Glomerular visceral epithelial cell (primary cell): Measurements from ENCODE around the gene GMCL1.
A peak's percentile ranks its signal among the peaks of the same experiment; 100 is the strongest.

Experiments
- DNase-seq: peaks from one replicate; pipeline ENCODE4 v3.0.0-alpha.2; 2016; ENCODE audit errors: extremely low spot score

Gene GMCL1

DNA sequence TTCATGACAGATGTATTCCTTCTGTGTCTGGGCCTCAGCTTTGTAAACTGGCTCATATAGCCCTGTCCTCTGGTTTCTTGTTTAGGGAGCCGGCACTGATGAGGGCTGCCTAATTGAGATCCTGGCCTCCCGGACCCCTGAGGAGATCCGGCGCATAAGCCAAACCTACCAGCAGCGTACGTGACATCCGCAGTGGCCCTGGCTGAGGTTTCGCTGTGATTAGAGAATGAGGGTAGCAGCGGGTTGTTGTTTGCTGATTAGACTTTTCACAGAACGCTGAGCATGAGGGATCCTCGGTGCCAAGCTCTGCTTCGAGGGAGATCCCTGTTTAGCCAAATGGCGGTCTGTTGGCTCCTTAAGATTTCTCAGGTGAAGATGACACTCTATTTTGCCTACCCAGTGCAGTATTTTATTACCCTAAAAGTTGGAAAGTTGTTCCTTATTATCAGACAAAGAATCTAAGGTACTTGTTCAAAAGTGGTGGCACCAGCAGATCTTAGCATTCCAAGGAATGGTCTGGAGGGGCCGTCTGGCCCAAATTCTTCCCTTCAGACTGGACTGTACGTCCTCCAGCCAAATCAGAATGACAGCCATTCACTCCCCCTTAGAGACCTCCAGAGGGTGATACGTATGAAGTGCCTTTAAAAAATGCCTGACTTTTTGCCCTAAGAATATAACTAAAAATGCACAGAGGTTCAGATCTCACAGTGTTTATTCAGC is 21.5 kb upstream of the GMCL1 start:
- DNase-seq, result no peak

DNA sequence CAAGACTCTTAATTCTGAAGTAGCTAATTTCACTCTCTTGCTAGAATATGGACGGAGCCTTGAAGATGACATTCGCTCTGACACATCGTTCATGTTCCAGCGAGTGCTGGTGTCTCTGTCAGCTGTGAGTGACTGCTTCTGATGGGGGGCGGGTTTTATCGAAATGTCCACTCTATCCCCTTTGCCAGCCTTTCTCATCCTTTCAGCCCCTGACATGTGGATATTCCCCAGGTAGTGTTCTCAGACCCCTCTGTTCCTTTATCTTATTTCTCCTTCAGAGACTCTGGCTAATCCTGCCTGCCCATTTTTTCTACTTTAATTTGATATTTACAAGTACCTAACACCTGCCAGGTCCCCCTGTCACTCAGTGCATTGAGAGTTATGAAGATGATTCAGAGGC is 18.9 kb upstream of the GMCL1 start:
- DNase-seq, result no peak

DNA sequence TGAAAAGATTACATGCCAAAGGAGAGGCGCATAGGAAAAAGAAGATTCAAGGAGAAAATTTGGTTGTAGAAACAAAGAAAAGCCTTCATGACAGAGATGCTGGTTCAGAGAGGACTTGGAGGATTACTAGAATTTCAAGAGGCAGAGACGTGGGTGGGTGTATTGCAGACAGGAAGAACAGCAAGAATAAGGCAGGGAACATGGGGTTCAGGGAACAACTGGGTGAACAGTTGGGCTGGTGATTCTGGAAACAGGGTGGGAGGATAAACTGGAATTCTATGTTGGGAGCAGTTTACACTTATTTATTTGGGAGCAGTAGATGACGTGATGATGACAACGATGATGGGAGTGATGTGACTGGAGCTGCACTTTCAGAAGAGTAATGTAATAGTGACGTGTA is 18.4 kb upstream of the GMCL1 start:
- no peak for DNase-seq

DNA sequence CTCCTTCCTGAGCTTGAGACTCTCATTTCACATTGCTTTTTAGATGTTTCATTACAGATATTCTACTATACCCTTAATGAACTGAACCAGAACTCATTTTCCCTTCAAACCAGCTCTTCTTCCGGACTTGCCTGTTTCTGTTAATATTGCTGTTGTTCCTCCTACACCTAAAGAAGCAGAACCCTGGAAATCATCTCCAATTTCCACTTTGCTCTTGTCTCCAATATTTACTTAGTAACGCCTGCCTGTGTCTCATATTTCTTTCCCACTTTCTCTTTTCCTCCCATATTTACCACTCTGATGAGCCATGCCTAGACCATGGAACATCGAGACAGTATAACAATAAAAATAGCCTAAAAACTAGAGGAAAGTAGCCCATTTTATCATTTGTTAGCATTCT is 17.9 kb upstream of the GMCL1 start:
- no peak for DNase-seq

DNA sequence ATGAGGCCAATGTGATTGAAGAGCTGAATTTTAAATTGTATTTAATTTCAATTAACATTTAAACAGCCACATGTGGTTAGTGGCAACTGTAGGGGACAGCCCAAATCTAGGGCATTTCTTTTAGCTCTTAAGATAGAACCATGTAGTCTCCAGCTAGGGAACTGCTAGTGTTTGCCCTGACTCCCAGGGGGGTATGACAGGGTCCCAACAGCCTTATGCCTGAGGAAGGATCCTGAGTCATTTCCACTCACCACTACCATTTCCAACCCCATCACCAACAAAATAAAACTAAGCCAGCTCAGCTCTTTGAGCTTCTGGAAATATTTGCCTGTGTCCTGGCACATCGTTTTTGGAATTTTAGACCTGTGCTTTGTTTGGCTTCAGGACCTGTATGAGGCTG is 13.7 kb upstream of the GMCL1 start:
- no peak for DNase-seq

DNA sequence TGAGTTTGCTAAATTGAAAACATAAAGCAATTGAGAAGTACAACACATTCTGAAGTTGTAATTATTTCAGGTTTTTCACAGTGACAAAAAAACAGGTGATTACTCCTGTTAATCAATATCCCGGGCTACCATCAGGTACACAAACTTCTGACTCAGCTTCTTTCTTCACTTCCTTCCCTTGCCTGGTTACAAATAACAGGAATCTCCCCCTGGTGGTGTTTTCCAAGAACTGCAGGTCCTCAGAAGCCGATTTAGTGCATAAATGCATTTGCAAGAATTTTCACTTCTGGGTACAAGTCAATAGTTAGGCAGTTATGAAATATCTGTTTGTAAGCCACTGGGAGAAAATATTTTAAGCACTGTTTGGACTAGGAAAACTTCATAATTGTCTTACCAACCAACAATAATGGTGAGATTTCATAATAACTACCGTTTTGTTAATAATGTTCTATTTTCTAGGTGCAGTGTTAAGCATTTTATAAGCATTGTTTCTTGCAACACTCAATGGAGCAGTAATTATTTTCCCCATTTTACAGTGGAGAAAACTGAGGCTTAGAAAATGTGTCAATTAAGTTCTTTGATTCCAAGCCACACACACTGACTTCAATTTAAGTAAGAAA is 12.4 kb upstream of the GMCL1 start:
- peak; percentile 78 for DNase-seq

DNA sequence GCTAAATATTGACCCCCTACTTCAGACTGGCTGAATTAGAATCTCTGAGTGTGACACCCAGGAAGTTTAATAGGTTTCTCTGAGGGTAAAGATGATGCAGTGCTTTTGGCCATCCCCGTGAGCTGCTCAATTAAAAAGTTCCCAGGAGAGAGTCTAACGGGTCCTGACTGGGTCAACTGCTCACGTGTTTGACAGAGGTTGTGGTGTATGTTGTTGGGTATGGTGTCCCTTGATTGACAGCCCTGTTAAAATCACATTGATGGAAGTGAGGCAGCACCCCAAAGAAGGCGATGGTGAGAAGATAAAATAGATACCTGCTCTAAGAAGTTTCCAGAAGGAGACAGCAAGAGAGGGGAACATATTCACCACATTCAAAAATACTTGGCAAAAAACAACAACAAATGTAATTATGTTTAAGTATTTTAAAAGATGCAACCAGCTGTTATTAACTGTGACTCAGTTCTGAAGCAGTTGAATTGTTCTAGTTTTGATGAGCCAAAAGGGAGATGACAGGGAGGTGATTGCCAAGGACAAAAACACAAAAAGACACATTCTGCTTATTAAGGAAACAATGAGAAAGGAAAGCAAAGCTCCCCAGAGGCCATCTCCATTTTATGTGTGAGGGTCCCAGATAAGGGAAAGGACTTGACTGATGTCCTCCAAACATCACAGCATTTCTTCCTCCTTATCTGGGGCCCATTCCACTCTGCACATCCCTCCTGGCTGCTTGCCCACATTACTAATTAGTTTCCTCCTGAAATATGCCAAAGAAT is 11.5 kb upstream of the GMCL1 start:
- DNase-seq, result no peak

DNA sequence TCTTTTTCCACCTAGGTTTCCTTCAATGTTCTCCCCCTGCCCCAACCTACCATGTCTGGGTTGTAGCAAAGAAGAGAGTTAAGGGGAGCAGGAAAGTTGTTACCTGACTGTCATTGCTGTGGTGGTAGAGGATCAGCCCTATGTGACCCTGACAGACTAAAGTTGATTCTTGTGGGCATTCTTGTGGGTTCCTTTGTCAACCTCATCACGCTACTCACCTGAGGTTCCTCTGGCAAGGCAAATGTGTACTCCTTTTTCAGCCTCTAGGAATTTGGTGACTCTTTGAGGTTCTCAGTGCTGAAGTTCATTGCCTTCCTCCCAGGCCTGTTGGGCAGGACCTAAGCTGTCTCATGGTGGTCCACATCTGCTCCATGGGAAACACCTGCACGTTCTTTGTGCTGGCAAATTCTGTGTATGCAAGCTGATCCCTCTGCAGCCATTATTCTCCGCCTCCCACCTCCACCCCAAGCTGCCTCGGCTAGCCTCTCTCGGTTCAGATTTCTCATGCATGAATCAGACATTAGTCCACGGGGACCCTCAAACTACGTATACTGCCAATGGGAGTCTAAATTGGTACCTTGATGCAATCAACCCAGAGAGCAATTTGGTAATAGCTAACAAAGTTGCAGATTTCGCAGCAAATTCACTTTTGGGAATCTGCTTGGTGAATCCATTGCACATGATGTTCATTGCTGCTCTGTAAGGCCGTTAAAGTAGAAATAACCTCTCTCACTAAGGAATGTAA is 1.5 kb upstream of the GMCL1 start:
- DNase-seq, result no peak

DNA sequence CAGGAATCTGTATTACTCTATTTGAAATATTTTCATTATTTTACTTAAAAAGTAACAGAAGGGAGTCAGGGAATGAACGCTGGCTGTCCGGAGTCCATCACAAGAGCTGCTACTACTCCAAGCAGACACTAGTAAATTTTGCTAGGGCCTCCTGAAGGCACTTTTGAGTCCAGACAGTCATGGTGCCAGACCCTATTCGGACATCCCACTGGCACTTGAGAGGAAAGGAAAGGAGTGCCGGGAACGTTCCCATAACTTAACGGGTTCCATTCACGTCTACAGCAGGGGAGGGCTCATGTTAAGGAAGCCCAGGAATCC is 563 bp upstream of the GMCL1 start:
- no peak for DNase-seq

DNA sequence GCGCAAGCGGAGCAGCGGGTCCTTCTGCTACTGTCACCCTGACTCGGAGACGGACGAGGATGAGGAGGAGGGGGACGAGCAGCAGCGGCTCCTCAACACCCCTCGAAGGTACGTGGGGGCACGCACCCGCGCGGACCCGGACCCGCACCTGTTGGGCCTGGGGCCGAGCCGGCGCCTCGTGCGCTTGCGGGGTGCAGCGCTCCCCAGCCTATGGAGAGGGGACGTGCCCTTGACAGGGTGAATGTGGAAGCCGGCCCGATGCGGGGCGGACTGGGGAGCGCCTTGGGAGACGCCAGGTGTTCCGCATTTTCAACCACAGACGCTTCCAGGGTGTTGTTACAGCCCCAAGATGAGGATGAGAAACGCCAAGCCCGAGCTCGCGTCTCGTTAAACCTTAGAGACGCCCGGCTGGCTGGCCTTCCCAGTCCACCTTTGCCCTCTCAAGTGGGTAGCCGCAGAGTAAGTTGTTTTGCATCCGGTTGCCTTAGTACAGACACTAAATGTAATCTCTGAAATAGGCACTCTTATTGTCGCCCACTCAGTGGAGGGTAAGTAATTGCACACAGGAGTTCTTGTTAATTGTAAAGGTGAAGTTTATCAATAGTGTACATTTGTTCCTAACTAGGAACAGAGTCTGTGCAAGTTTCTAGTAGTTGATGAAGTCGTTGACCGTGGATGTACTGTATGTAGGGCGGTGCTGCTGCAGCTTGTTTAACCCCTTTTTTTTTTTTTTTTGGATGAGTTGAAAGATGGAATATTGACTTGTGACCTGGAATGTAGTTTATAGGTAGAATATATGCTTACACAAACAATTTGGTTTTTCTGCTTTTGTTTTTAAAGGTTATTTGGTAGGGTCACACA is 815 bp downstream of the GMCL1 start:
- DNase-seq, result peak; percentile 49

DNA sequence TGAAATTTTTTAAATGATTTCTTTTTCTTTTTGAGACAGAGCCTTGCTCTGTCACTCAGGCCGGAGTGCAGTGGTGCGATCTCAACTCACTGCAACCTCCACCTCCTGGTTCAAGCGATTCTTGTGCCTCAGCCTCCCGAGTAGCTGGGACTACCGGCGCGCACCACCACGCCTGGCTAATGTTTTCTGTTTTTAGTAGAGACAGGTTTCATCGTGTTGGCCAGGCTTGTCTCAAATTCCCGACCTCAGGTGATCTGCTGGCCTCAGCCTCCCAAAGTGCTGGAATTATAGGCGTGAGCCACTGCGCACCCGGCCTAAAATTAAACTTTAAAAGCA is 1.4 kb downstream of the GMCL1 start:
- DNase-seq, result peak; percentile 3

DNA sequence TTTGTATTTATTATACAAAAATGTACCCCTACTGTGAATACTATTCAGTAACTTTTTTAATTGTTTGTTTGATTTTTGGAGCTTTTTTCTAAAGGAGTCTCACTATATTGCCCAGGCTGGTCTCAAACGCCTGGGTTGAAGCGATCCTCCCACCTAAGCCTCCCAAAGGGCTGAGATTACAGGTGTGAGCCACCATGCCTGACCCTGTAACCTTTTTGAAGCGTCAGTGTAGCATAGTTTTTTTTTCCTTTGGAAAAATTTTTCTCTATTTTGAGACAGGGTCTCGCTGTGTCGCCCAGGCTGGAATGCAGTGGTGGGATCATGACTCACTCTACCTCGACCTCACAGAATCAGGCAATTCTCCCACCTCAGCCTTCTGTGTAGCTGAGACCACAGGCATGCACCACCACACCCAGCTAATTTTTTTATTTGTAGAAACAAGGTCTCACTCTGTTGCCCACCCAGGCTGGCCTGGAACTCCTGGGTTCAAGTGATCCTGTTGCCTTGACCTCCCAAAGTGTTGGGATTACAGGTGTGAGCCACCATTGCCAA is 2.0 kb downstream of the GMCL1 start:
- DNase-seq, result peak; percentile 62

DNA sequence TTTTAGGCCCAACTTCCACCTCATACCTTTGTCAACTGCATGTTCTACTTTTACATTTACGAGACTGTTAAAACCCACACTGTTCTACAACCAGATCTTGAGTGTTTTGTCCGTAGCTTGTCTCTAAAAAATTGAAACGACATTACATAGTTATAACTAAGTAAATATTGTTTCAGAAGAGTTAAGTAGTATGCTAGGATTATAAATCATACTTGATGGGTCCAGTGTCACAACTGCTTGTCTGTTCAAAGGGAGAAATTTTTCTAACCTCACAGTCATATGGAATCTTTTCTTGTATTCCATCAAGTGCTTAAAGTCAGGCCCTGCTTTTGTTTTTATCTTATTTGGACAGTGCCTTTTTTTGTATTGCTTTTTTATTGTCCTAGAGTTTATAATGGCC is 4.3 kb downstream of the GMCL1 start:
- DNase-seq, result no peak

DNA sequence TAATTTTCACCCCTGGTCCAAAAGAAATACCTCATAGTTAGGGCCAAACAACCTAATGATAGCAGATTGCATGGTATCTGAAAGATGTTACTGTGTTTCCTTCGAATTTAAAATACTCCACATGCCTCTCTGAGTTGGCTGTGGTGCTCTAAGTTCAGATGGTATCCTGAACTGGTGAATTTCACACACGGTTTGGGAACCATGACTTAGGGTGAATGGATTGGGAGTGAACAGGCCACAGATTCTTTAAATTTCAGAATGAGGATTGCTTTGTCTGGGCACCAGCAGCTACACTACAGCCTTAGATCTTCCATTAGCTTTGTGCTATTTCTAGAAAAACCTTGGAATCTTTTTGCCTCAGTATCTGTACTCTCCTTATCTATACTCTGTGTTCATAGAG is 6.2 kb downstream of the GMCL1 start:
- no peak for DNase-seq

DNA sequence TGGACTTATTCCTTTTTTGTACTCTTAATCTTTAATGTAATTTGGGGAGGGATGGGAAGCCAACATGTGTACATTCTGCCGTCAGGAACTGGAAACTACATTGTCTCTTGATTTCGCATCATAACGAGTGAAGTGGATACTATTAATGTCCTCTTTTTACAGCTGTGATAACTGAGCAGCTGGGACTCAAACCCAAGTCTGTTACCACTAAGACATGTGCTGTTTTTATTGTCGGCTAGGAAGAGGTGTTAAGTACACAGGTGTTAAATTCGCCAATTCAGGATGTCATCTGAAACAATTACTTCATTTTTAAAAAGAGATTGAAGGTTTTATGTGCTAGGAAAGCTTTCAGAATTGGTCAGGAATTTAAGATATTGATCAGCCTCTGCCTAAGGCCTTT is 6.9 kb downstream of the GMCL1 start:
- no peak for DNase-seq

DNA sequence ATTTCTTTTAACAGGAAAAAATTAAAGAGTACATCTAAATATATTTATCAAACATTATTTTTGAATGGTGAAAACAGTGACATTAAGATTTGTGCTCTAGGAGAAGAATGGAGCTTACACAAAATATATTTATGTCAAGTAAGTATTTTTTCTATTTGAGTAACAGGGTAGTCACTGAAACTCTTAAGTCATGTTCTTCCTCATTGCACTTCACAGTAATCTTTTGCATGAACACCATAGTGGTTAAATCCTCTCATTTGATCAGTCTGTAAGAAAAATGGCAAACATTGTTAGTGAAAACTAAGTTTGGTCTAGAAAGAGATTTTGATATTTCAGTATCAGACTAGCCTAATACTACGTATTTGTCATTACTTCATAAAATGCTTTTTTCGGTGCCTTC is 8.1 kb downstream of the GMCL1 start:
- DNase-seq, result no peak

DNA sequence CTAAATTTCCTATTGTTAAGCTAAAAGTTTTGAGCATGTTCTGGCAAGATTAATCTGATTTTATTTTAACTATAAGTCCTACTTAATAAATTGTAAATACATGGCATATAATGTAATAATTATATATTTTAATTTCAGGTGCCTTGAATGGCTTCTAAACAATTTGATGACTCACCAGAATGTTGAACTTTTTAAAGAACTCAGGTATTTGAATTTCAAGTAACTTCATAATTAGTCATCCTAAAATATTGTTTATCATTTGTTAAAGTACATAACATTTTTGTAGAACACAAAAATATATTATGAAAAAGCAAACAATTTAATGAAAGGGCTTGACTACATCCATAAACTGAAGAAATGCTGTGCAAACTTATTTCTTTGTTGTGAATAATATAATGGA is 14.5 kb downstream of the GMCL1 start:
- no peak for DNase-seq

DNA sequence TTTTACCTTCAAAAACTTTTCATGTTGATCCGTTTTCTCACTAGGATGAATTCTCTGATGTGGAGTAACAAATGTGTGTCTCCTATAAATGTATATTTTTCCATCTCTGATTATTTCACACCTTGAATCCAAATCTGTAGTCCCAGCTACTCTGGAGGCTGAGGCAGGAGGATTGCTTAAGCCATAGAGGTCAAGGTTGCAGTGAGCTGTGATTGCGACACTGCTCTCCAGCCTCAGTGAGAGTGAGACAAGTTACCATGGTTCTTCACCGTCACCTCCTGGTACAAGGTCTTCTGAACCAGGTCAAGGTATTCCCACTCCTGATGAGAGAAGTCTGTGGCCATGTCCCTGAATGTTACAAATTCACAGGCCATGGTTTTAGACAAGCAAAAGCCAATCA is 15.1 kb downstream of the GMCL1 start:
- no peak for DNase-seq

DNA sequence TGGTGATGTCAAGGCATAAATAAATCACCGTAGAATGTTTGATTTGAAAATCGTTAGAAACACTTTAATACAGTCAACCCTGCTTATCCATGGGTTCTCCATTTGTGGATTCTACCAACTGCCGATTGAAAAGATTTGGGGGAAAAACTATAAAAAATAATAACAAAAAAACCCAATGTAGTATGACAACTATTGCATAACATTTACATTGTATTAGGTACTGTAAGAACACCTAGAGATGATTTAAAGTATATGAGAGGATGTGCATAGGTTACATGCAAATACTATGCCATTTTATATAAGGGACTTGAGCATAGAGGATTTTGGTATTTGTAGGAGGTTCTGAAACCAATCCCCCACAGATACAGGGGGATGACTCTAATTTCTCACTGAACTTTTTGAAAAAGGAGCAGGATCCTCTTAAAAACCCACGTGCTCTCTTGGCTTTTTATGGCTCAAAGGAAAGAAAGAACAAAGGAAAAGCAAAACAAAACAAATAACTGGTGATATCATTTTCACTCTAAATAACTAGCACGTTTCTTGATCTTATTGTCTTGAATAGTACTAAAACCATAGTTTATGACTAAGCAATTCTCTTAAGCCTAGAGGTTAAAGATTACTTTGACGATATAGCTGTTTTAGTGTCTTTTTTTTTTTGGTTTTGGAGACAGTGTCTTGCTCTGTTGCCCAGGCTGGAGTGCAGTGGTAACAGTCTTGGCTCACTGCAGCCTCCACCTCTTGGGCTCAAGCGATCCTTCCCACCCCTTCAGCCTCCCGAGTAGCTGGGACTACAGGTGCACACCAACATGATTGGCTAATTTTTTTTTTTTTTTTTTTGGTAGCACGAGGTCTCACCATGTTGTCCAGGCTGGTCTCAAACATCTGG is 17.0 kb downstream of the GMCL1 start:
- DNase-seq, result no peak

DNA sequence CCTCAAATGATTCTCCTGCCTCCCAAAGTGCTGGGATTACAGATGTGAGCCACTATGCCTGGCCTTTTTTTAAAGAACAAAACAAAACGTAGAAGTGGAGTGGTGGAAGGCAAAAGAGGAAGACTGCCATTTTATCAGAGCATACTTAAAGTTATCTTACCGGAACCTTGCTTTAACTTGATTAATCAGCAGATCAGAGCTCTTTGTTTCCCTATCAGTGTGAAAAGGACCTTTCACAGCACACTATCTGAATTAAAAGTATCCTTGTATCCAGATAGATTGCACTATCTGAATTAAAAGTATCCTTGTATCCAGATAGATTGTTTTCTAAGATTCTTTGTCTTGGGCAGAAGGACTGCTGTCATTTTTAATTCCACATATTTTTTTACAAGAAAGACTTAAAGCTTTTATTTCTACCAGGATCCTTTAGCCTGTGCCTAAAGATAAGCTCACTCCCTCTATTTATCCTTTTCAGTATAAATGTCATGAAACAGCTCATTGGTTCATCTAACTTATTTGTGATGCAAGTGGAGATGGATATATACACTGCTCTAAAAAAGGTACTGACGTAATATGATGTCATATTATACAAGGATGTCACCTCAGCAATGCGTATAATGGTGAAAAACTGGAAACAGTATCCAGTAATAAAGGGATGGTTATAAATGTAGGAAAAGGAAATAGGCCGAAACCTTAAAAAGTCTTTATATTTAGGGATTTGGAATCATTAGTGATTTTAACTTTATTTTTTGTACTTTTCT is 17.8 kb downstream of the GMCL1 start:
- DNase-seq, result no peak
